Neuronal stem cell (in vitro differentiated cells): ENCODE results near the gene PCED1A.
A peak's percentile ranks its signal among the peaks of the same experiment; 100 is the strongest.

Experiments used
- DNase-seq: peaks from one replicate; pipeline ENCODE4 v3.0.0-alpha.2; 2013; ENCODE audit warnings: low spot score
- H2AFZ ChIP-seq: one replicate; pipeline ENCODE4 v1.6.1; 2013; ENCODE audit warnings: mild to moderate bottlenecking, low read length, inconsistent platforms
- H2AK5ac ChIP-seq: 2 replicates; pipeline ENCODE4 v1.6.1; 2013; ENCODE audit warnings: low read depth, mild to moderate bottlenecking, inconsistent platforms, low read length, moderate library complexity, mixed read lengths
- H2BK120ac ChIP-seq: 2 replicates; pipeline ENCODE4 v1.6.1; 2013; ENCODE audit warnings: low read depth, mild to moderate bottlenecking, inconsistent platforms, low read length, moderate library complexity, mixed read lengths
- H2BK12ac ChIP-seq: one replicate; pipeline ENCODE4 v1.6.1; 2013; ENCODE audit warnings: low read length, inconsistent platforms
- H2BK15ac ChIP-seq: 2 replicates; pipeline ENCODE4 v1.6.1; 2013; ENCODE audit warnings: mild to moderate bottlenecking, low read length, inconsistent platforms, mixed read lengths
- H2BK5ac ChIP-seq: one replicate; pipeline ENCODE4 v1.6.1; 2013; ENCODE audit warnings: inconsistent platforms, mild to moderate bottlenecking, low read length, moderate library complexity
- H3K14ac ChIP-seq: one replicate; pipeline ENCODE4 v1.6.1; 2013; ENCODE audit warnings: low read length, inconsistent platforms
- H3K18ac ChIP-seq: 2 replicates; pipeline ENCODE4 v1.6.1; 2013; ENCODE audit warnings: low read length, inconsistent platforms
- H3K23ac ChIP-seq: 2 replicates; pipeline ENCODE4 v1.6.1; 2013; ENCODE audit warnings: low read depth, mild to moderate bottlenecking, mixed read lengths, low read length, inconsistent platforms; ENCODE audit not compliant: poor library complexity
- H3K27ac ChIP-seq: replicated peaks from 3 replicates; pipeline ENCODE4 v1.5.1; 2013; ENCODE audit warnings: low read length, inconsistent platforms
- H3K27me3 ChIP-seq, 3 experiments: 2 replicates each; pipeline ENCODE4 v1.6.1; 2013; ENCODE audit warnings: low read length in 3 of 3, mild to moderate bottlenecking in 2 of 3, inconsistent platforms in 1 of 3, low read depth in 1 of 3, mixed read lengths in 1 of 3, moderate library complexity in 1 of 3; ENCODE audit not compliant: control insufficient read depth in 3 of 3, insufficient read depth in 3 of 3
- H3K36me3 ChIP-seq, 2 donors: replicated peaks in 1 of 2; 2 replicates each; pipeline ENCODE4 v1.6.1; 2013; ENCODE audit warnings: low read length in 2 of 2; ENCODE audit not compliant: control insufficient read depth in 2 of 2, insufficient read depth in 2 of 2
- H3K4ac ChIP-seq: 2 replicates; pipeline ENCODE4 v1.6.1; 2013; ENCODE audit warnings: inconsistent platforms, mild to moderate bottlenecking, low read length, moderate library complexity
- H3K4me1 ChIP-seq, 2 donors: 1 replicate in 1 of 2; 2 replicates in 1 of 2; pipeline ENCODE4 v1.6.1; 2013; ENCODE audit warnings: low read length in 2 of 2, low read depth in 1 of 2; ENCODE audit not compliant: control insufficient read depth in 2 of 2, insufficient read depth in 1 of 2
- H3K4me2 ChIP-seq: one replicate; pipeline ENCODE4 v1.6.1; 2013; ENCODE audit warnings: mild to moderate bottlenecking, low read length, inconsistent platforms; ENCODE audit not compliant: insufficient read depth, poor library complexity, severe bottlenecking
- H3K4me3 ChIP-seq, 2 donors: 2 replicates each; pipeline ENCODE4 v1.5.1; 2013; ENCODE audit warnings: low read length in 2 of 2, mild to moderate bottlenecking in 2 of 2, inconsistent platforms in 1 of 2, moderate library complexity in 1 of 2
- H3K79me1 ChIP-seq: one replicate; pipeline ENCODE4 v1.6.1; 2013; ENCODE audit warnings: low read depth, mild to moderate bottlenecking, inconsistent platforms, low read length, moderate library complexity
- H3K9ac ChIP-seq: one replicate; pipeline ENCODE4 v1.6.1; 2013; ENCODE audit warnings: mild to moderate bottlenecking, low read depth, low read length, inconsistent platforms; ENCODE audit not compliant: poor library complexity
- H3K9me3 ChIP-seq, 2 donors: replicated peaks in 1 of 2; 2 replicates each; pipeline versions ENCODE3 to v1.6.1; 2013; ENCODE audit warnings: low read length in 2 of 2, mild to moderate bottlenecking in 2 of 2, inconsistent platforms in 1 of 2, low read depth in 1 of 2, mixed read lengths in 1 of 2, moderate library complexity in 1 of 2; ENCODE audit not compliant: control insufficient read depth in 2 of 2, insufficient read depth in 1 of 2
- H4K8ac ChIP-seq: one replicate; pipeline ENCODE4 v1.6.1; 2013; ENCODE audit warnings: low read depth, mild to moderate bottlenecking, inconsistent platforms, low read length, moderate library complexity
- H4K91ac ChIP-seq: one replicate; pipeline ENCODE4 v1.6.1; 2013; ENCODE audit warnings: low read length, low read depth, mild to moderate bottlenecking, inconsistent platforms; ENCODE audit not compliant: poor library complexity
- WGBS, 2 donors: extraction: QIAGEN DNeasy Blood & Tissue Kit; methylation state at CpG; one replicate each; pipeline ENCODE4 v1.1.7; 2013; ENCODE audit warnings: missing lambda C conversion rate in 2 of 2, mixed read lengths in 1 of 2; ENCODE audit not compliant: insufficient read length in 2 of 2, insufficient replicate concordance in 1 of 2; ENCODE audit errors: extremely low coverage in 2 of 2; 5-methylcytosine and 5-hydroxymethylcytosine counted together

PCED1A gene

GRCh38 chr20:2866236-2866635, 25.8 kb upstream of the PCED1A start:
- Histone ChIP-seq H2AK5ac (no peak overlapping the region), H3K79me1 (no peaks in the 10 kb centered on the region), H3K4ac (no peak overlapping the region), H3K23ac (no peak overlapping the region), H3K14ac (no peak overlapping the region), H2BK5ac (no peak overlapping the region), H3K18ac (no peak overlapping the region), H3K27ac (no peak overlapping the region), H3K4me3 (no peak overlapping the region), H3K36me3 (peaks cover 20 to 51% of the 10 kb centered on the region in 2 donors), H3K4me1 (peaks cover 5 to 10% of the 10 kb centered on the region in 2 donors), H4K8ac (no peak overlapping the region), H2BK15ac (no peak overlapping the region), H2AFZ (no peak overlapping the region), H3K4me2 (no peak overlapping the region), H3K9ac (no peak overlapping the region), H4K91ac (no peak overlapping the region), H3K9me3 (no peaks in the 10 kb centered on the region), H3K27me3 (no peaks in the 10 kb centered on the region), H2BK12ac (no peak overlapping the region), H2BK120ac (no peak overlapping the region)
- DNase-seq: no peak
- no CpG with 5 or more reads among the region's 11 CpGs for WGBS, 2 donors

DNA sequence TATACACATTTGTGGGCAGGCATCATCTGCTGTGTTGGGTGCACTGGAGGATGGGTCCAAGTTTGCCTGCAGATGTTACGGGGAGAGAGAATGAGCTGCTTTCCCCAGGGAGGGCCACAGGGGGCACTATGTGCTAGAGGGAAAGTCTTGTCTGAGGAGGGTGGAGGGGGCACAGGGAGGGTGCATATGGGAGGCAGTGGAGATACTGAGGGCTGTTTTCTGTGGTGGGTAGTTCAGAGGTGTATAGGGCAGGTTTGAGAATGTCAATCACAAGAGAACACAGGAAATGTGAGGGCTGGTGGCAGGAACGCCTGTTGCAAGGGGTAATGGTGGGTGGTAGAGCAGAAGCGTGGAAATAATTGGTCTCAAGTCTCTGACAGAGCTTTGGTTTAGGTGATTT, 25.2 kb upstream of the PCED1A start:
- Histone ChIP-seq H3K4me1 (peaks cover 1 to 4% of the 10 kb centered on the region in 2 donors), H3K18ac (no peak overlapping the region), H3K4me2 (no peak overlapping the region), H3K9ac (no peak overlapping the region), H2AFZ (no peak overlapping the region), H3K9me3 (no peaks in the 10 kb centered on the region), H2BK15ac (no peak overlapping the region), H3K23ac (no peak overlapping the region), H3K27me3 (no peaks in the 10 kb centered on the region), H3K27ac (no peak overlapping the region), H4K8ac (no peak overlapping the region), H3K4me3 (no peak overlapping the region), H2BK120ac (no peak overlapping the region), H3K4ac (no peak overlapping the region), H2BK12ac (no peak overlapping the region), H3K36me3 (peaks cover 26 to 57% of the 10 kb centered on the region in 2 donors), H2BK5ac (no peak overlapping the region), H3K79me1 (no peaks in the 10 kb centered on the region), H3K14ac (no peak overlapping the region), H2AK5ac (no peak overlapping the region), H4K91ac (no peak overlapping the region)
- WGBS, 2 donors: no CpG with 5 or more reads among the region's 3 CpGs
- no peak for DNase-seq

- no CpG with 5 or more reads among the region's 10 CpGs for WGBS, 2 donors
- H3K27ac ChIP-seq: no peak overlapping the region
- no peak overlapping the region for H2BK120ac ChIP-seq
- no peak overlapping the region for H3K9ac ChIP-seq
- no peak overlapping the region for H3K4ac ChIP-seq
- no peaks in the 10 kb centered on the region for H3K79me1 ChIP-seq
- no peak overlapping the region for H2BK15ac ChIP-seq
- H3K4me2 ChIP-seq: no peak overlapping the region
- H3K18ac ChIP-seq: no peak overlapping the region
- no peaks in the 10 kb centered on the region for H3K27me3 ChIP-seq
- H4K8ac ChIP-seq: no peak overlapping the region
- no peak for DNase-seq
- no peak overlapping the region for H3K14ac ChIP-seq
- H2BK12ac ChIP-seq: no peak overlapping the region
- H3K9me3 ChIP-seq: no peaks in the 10 kb centered on the region
- H2BK5ac ChIP-seq: no peak overlapping the region
- H2AFZ ChIP-seq: no peak overlapping the region
- H3K36me3 ChIP-seq: peaks cover 27 to 63% of the 10 kb centered on the region in 2 donors
- peak overlapping the region; percentile 38 for H3K23ac ChIP-seq
- H3K4me1 ChIP-seq: no peaks in the 10 kb centered on the region
- H3K4me3 ChIP-seq: no peak overlapping the region
- H4K91ac ChIP-seq: no peak overlapping the region
- no peak overlapping the region for H2AK5ac ChIP-seq
These were observed 24.6 kb upstream of the PCED1A start for GRCh38 chr20:2865101-2865500.

- Histone ChIP-seq H3K27ac (no peak overlapping the region), H3K4me2 (no peak overlapping the region), H3K4me3 (no peak overlapping the region), H3K4me1 (no peaks in the 10 kb centered on the region), H3K18ac (no peak overlapping the region), H4K91ac (no peak overlapping the region), H3K23ac (peak overlapping the region; percentile 38), H3K79me1 (no peaks in the 10 kb centered on the region), H2BK120ac (no peak overlapping the region), H3K14ac (no peak overlapping the region), H3K9me3 (no peaks in the 10 kb centered on the region), H2BK15ac (no peak overlapping the region), H3K27me3 (no peaks in the 10 kb centered on the region), H3K36me3 (peaks cover 27 to 65% of the 10 kb centered on the region in 2 donors), H3K9ac (no peak overlapping the region), H2AK5ac (no peak overlapping the region), H4K8ac (no peak overlapping the region), H2BK12ac (no peak overlapping the region), H2BK5ac (no peak overlapping the region), H2AFZ (no peak overlapping the region), H3K4ac (no peak overlapping the region)
- WGBS, 2 donors: no CpG with 5 or more reads among the region's 12 CpGs
- DNase-seq: no peak
These were observed 24.2 kb upstream of the PCED1A start for GRCh38 chr20:2864626-2865025.
